ENCODE results near the gene STX4. TPM values are rescaled to one million over a fixed set of nuclear protein-coding genes. Genes with fewer than 3 reads are reported as not detected.

The STX4 gene
- total and polyA plus RNA-seq, 11 donors, result 19.5 to 73.8 (median 44.6) TPM

DNA sequence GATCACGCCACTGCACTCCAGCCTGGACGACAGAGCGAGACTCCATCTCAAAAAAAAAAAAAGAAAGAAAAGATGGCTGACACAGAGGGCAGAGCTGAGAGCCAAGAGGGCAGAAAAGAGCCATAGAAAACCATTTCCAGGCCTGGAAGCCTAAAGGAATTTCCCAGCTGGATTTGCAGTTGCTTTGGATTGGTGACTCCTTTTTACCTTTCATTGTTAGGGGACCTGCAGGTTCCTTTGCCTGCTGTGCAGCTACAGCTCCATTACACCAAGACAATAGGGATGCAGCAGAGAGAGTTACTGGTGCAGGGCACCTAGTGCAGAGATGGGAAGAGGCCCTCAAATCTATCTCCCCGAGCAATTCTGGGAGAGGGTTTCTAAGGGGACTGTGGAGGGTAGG is 22.3 kb downstream of the STX4 start:
- intact Hi-C loops (cut with DNase I), result no loop called here
- no peak for DNase-seq
- H3K4me1 ChIP-seq, result peaks cover 0 to 6% (median 0%) of the 10 kb centered on the region in 12 donors
- no peak overlapping the region for H3K27ac ChIP-seq
- no peaks in the 10 kb centered on the region for H3K27me3 ChIP-seq
- no peak overlapping the region for H3K4me3 ChIP-seq
- ATAC-seq, result no peak
- peaks cover 0 to 22% (median 12%) of the 10 kb centered on the region in 9 donors for H3K36me3 ChIP-seq
- WGBS, 4 donors, result 82 to 91% (median 86%) methylated on average over 4 of the region's 4 CpGs
- TF ChIP-seq, protein P1, sequence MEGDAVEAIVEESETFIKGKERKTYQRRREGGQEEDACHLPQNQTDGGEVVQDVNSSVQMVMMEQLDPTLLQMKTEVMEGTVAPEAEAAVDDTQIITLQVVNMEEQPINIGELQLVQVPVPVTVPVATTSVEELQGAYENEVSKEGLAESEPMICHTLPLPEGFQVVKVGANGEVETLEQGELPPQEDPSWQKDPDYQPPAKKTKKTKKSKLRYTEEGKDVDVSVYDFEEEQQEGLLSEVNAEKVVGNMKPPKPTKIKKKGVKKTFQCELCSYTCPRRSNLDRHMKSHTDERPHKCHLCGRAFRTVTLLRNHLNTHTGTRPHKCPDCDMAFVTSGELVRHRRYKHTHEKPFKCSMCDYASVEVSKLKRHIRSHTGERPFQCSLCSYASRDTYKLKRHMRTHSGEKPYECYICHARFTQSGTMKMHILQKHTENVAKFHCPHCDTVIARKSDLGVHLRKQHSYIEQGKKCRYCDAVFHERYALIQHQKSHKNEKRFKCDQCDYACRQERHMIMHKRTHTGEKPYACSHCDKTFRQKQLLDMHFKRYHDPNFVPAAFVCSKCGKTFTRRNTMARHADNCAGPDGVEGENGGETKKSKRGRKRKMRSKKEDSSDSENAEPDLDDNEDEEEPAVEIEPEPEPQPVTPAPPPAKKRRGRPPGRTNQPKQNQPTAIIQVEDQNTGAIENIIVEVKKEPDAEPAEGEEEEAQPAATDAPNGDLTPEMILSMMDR (IDR thresholded peaks at IDR 0.05), result no peak
- no peak for TF ChIP-seq POLR2A (IDR thresholded peaks at IDR 0.05)
- H3K9me3 ChIP-seq, result no peaks in the 10 kb centered on the region

DNA sequence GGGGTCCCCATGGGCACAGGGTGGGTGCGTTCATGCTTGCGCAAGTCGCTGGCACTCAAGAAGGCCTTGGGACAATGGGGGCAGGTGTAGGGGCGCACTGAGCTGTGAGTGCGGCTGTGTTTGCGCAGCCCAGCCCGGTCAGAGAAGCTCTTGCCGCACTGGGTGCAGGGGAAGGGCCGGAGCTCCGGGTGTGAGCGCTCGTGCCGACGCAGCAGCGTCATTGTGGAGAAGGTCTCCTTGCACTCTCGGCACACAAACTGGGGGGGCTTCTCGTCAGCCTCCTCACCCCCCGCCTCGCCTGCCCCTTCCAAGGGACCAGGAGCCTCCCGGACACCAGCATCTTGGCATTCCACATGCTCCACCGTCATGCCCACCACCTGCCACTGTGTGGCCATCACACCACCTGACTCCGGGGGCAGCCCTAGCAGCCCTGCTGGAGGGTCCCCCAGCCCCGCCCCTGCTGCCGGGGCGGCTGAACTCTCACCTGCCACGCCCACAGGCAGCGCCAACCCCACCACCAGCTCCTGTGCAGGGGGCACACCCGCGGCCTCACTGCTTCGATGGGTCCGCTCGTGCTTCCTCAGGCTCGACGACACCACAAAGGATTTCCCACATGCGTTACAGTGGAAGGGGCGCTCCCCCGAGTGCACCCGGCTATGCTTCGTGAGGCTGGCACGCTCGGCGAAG is 27.9 kb downstream of the STX4 start:
- TF ChIP-seq, protein P1 (IDR thresholded peaks at IDR 0.05), result no peak
- TF ChIP-seq POLR2A (IDR thresholded peaks at IDR 0.05), result no peak
- Histone ChIP-seq H3K36me3 (peaks cover 0 to 50% (median 34%) of the 10 kb centered on the region in 9 donors), H3K4me1 (peaks cover 0 to 34% (median 12%) of the 10 kb centered on the region in 12 donors), H3K9me3 (no peaks in the 10 kb centered on the region), H3K27me3 (no peaks in the 10 kb centered on the region), H3K4me3 (no peak overlapping the region), H3K27ac (no peak overlapping the region)
- intact Hi-C loops (cut with DNase I), result loop anchor here in 1 of 10 donors (10.0 kb wide), 1 partner anchor 66 kb away; no protein-coding TSS in a partner anchor
- 93 to 96% (median 96%) methylated on average over 24 to 42 of the region's 42 CpGs for WGBS, 4 donors
- DNase-seq, result no peak
- no peak for ATAC-seq

DNA sequence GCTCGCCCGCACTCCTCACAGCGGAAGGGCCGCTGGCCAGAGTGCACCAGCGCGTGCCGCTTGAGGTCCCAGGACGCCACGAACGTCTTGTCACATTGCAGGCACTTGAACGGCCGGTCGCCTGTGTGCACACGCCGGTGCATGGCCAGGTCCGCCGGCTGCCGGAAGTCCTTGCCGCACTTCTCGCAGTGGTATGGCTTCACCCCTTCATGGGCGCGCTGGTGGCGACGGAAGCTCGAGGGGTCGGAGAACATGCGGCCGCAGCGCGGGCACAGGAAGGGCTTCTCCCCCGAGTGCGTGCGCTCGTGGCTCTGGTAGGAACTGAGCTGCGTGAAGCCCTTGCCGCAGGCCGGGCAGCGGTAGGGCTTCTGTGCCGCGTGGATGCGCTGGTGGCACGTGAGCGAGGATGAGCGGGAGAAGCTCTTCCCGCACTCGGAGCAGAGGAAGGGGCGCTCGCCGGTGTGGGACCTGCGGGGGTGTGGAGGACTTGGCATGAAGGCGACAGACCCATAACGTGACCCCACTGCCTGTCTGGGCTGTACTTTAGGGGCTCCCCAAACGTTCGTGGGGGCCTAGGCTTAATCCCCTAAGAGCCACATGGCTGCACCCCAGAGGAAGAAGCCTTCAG is 28.6 kb downstream of the STX4 start:
- DNase-seq (no peak), ATAC-seq (no peak)
- Histone ChIP-seq H3K4me3 (no peak overlapping the region), H3K4me1 (peaks cover 0 to 38% (median 12%) of the 10 kb centered on the region in 12 donors), H3K9me3 (no peaks in the 10 kb centered on the region), H3K27me3 (no peaks in the 10 kb centered on the region), H3K36me3 (peaks cover 0 to 50% (median 34%) of the 10 kb centered on the region in 9 donors), H3K27ac (no peak overlapping the region)
- TF ChIP-seq, protein P1 (IDR thresholded peaks at IDR 0.05), result no peak
- TF ChIP-seq POLR2A (IDR thresholded peaks at IDR 0.05), result no peak
- WGBS, 4 donors, result 94 to 97% (median 96%) methylated on average over 27 to 54 of the region's 54 CpGs
- intact Hi-C loops (cut with DNase I), result loop anchor here in 1 of 10 donors (10.0 kb wide), 1 partner anchor 67 kb away; no protein-coding TSS in a partner anchor

DNA sequence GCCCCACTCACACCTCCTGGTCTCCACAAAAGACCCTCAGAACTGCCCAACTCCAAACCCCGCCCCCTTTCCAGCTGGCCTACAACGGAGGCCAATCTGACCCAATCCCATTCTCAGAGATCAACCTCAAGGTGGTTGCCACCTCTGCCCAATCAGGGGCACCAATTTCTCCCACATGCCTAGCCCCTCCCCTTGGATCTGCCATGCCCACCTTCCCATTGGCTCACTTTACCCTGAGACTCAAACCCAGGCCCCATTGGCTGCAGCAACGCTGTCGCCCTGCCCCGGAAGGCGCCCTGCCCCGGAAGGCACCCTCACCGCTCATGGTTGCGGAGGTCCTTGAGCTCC is 30.1 kb downstream of the STX4 start:
- Histone ChIP-seq H3K4me1 (peaks cover 0 to 38% (median 12%) of the 10 kb centered on the region in 12 donors), H3K9me3 (no peaks in the 10 kb centered on the region), H3K4me3 (peak overlapping the region in 1 of 12 donors; percentile 20), H3K27ac (peak overlapping the region in 3 of 12 donors; percentile 17 to 86 (median 81)), H3K36me3 (peaks cover 0 to 43% (median 30%) of the 10 kb centered on the region in 9 donors), H3K27me3 (no peaks in the 10 kb centered on the region)
- no peak for TF ChIP-seq POLR2A (IDR thresholded peaks at IDR 0.05)
- TF ChIP-seq, protein P1 (IDR thresholded peaks at IDR 0.05), result no peak
- 95 to 98% (median 98%) methylated on average over 9 of the region's 9 CpGs for WGBS, 4 donors
- ATAC-seq, result no peak
- intact Hi-C loops (cut with DNase I), result loop anchor here in 1 of 10 donors (10.0 kb wide), 1 partner anchor 69 kb away; no protein-coding TSS in a partner anchor
- DNase-seq, result no peak
